Karpas-422 (cell line): ENCODE results near the gene OSMR. TPM values are rescaled to one million over a fixed set of nuclear protein-coding genes. Genes with fewer than 3 reads are reported as not detected.

Experiments
- DNase-seq: peaks from one replicate; pipeline ENCODE4 v3.0.0-alpha.2; 2015
- H2AFZ ChIP-seq: fragments of 200-600 bp; sonication (generic); 2 replicates; pipeline ENCODE4 v1.6.1; 2014; ENCODE audit warnings: antibody characterized with exemption, low read length, mixed read lengths
- H3K27ac ChIP-seq: fragments of 200-600 bp; sonication (generic); 2 replicates; pipeline ENCODE4 v1.5.1; 2014; ENCODE audit warnings: mild to moderate bottlenecking, low read length, moderate library complexity
- H3K27me3 ChIP-seq: fragments of 200-600 bp; sonication (generic); 2 replicates; pipeline ENCODE4 v1.6.1; 2014; ENCODE audit warnings: low read length, mixed read lengths
- H3K36me3 ChIP-seq: fragments of 200-600 bp; sonication (generic); 2 replicates; pipeline ENCODE4 v1.6.1; 2014; ENCODE audit warnings: low read length, mixed read lengths; ENCODE audit not compliant: insufficient read depth
- H3K4me1 ChIP-seq: fragments of 200-600 bp; sonication (generic); 2 replicates; pipeline ENCODE4 v1.6.1; 2014; ENCODE audit warnings: mild to moderate bottlenecking, low read length, mixed read lengths
- H3K4me2 ChIP-seq: fragments of 200-600 bp; sonication (generic); 2 replicates; pipeline ENCODE4 v1.6.1; 2014; ENCODE audit warnings: low read length, low read depth, mild to moderate bottlenecking; ENCODE audit not compliant: poor library complexity, severe bottlenecking
- H3K4me3 ChIP-seq: fragments of 200-600 bp; sonication (generic); 2 replicates; pipeline ENCODE4 v1.5.1; 2014; ENCODE audit warnings: mild to moderate bottlenecking, antibody characterized with exemption, low read length, mixed read lengths
- H3K79me2 ChIP-seq: fragments of 200-600 bp; sonication (generic); 2 replicates; pipeline ENCODE4 v1.6.1; 2014; ENCODE audit warnings: mild to moderate bottlenecking, low read length, mixed read lengths
- H3K9ac ChIP-seq: fragments of 200-600 bp; sonication (generic); 2 replicates; pipeline ENCODE4 v1.6.0; 2014; ENCODE audit warnings: low read length
- H3K9me2 ChIP-seq: fragments of 200-600 bp; sonication (generic), shearing (Covaris generic); replicated peaks from 2 replicates; pipeline ENCODE4 v1.6.0; 2014; ENCODE audit warnings: mild to moderate bottlenecking, low read length, moderate library complexity; ENCODE audit not compliant: insufficient read depth
- H3K9me3 ChIP-seq: fragments of 300-700, 200-600 bp; sonication (generic); 2 replicates; pipeline ENCODE4 v1.6.1; 2014; ENCODE audit warnings: low read length, mixed read lengths
- H4K20me1 ChIP-seq: fragments of 200-600 bp; sonication (generic); 2 replicates; pipeline ENCODE4 v1.6.1; 2014; ENCODE audit warnings: mild to moderate bottlenecking, antibody characterized with exemption, low read length, low read depth; ENCODE audit not compliant: insufficient read depth
- total RNA-seq: library from RNA; depleted of rRNA; stranded (reverse); fragments of >200 nt; shearing (Covaris generic); gene quantifications from 2 replicates; pipeline ENCODE4 v1.2.3, GENCODE V29; 2014; ENCODE audit warnings: low replicate concordance

OSMR gene
- total RNA-seq, 1 experiment from 2014 or later: 0.52 TPM

DNA sequence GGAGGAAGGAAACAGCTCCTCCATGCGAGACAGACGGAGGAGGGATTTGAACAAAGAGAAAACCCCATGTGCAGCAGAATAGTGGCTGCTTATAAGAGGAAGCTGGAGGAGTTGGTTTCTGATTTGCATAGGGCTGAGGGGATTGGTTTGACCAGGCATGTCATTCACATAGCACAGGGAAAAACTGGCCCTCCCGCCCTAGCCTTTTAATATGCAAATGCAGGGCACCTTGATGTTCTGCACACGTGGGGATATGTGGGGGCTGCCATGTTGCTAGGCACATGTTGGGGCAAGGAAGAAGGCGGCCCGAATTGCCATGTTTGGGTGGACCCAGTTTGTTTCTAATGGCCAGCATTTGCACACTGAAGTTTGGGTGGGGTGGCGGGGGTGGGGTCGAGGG lies 42.2 kb downstream of the OSMR start:
- Histone ChIP-seq H3K4me2 (no peak overlapping the region), H4K20me1 (no peaks in the 10 kb centered on the region), H3K4me3 (no peak overlapping the region), H3K27ac (no peak overlapping the region), H3K4me1 (peaks cover 4% of the 10 kb centered on the region; the same call in 1 of the 2 replicates), H3K36me3 (no peaks in the 10 kb centered on the region), H3K79me2 (no peaks in the 10 kb centered on the region), H3K9me3 (no peaks in the 10 kb centered on the region), H2AFZ (no peak overlapping the region), H3K9me2 (no peaks in the 10 kb centered on the region), H3K27me3 (no peaks in the 10 kb centered on the region), H3K9ac (no peak overlapping the region)
- DNase-seq: peak; percentile 69

GRCh38 chr5:38889424-38889823 lies 43.6 kb downstream of the OSMR start:
- no peak overlapping the region for H3K27ac ChIP-seq
- DNase-seq: no peak
- H3K4me2 ChIP-seq: no peak overlapping the region
- no peaks in the 10 kb centered on the region for H3K36me3 ChIP-seq
- no peak overlapping the region for H2AFZ ChIP-seq
- peaks cover 4% of the 10 kb centered on the region; the same call in 1 of the 2 replicates for H3K4me1 ChIP-seq
- H3K9ac ChIP-seq: no peak overlapping the region
- no peaks in the 10 kb centered on the region for H3K27me3 ChIP-seq
- H3K4me3 ChIP-seq: no peak overlapping the region
- H3K9me2 ChIP-seq: no peaks in the 10 kb centered on the region
- no peaks in the 10 kb centered on the region for H3K79me2 ChIP-seq
- H3K9me3 ChIP-seq: no peaks in the 10 kb centered on the region
- no peaks in the 10 kb centered on the region for H4K20me1 ChIP-seq

GRCh38 chr5:38891563-38891962 lies 45.8 kb downstream of the OSMR start:
- H3K36me3 ChIP-seq: no peaks in the 10 kb centered on the region

GRCh38 chr5:38892363-38892762 lies 46.6 kb downstream of the OSMR start:
- no peaks in the 10 kb centered on the region for H3K9me2 ChIP-seq
- DNase-seq: no peak
- H3K4me3 ChIP-seq: no peak overlapping the region

More at GRCh38 chr5:38891563-38891962, 45.8 kb downstream of the OSMR start:
- H3K79me2 ChIP-seq: no peaks in the 10 kb centered on the region
- H3K4me3 ChIP-seq: no peak overlapping the region
- no peak overlapping the region for H3K27ac ChIP-seq
- H3K9me3 ChIP-seq: no peaks in the 10 kb centered on the region
- no peaks in the 10 kb centered on the region for H4K20me1 ChIP-seq
- no peak for DNase-seq
- H3K9me2 ChIP-seq: no peaks in the 10 kb centered on the region
- peaks cover 4% of the 10 kb centered on the region; the same call in 1 of the 2 replicates for H3K4me1 ChIP-seq
- no peak overlapping the region for H3K4me2 ChIP-seq
- no peaks in the 10 kb centered on the region for H3K27me3 ChIP-seq
- H3K9ac ChIP-seq: no peak overlapping the region
- no peak overlapping the region for H2AFZ ChIP-seq

GRCh38 chr5:38896760-38897159 lies 50.9 kb downstream of the OSMR start:
- Histone ChIP-seq H3K9me2 (no peaks in the 10 kb centered on the region), H3K27me3 (no peaks in the 10 kb centered on the region), H3K79me2 (no peaks in the 10 kb centered on the region)

More at GRCh38 chr5:38892363-38892762, 46.6 kb downstream of the OSMR start:
- Histone ChIP-seq H3K27me3 (no peaks in the 10 kb centered on the region), H3K27ac (no peak overlapping the region), H3K9ac (no peak overlapping the region), H3K4me2 (no peak overlapping the region), H4K20me1 (no peaks in the 10 kb centered on the region), H3K36me3 (no peaks in the 10 kb centered on the region), H2AFZ (no peak overlapping the region), H3K79me2 (no peaks in the 10 kb centered on the region), H3K4me1 (peaks cover 4% of the 10 kb centered on the region; the same call in 1 of the 2 replicates), H3K9me3 (no peaks in the 10 kb centered on the region)

DNA sequence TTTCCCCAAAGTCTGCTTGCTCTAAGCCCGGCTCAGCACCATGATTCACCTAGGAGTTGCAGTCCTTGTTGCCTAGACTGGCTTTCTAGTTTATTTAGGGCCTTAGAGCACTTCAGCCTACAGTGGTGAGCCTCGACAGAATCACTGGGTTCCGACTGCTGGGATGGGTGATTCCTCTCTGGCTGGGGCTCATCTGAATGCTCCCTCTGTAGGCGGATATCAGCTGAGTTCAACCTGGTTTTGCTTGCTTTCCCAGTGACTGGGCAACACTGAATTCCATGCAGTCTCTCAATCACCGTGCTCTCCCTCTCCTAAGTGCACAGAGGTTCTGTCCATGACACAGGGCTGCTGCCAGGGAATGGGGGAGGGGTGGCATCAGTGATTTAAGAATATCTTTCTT lies 54.1 kb downstream of the OSMR start:
- Histone ChIP-seq H3K9me2 (no peaks in the 10 kb centered on the region), H3K4me3 (no peak overlapping the region), H3K4me2 (no peak overlapping the region), H2AFZ (no peak overlapping the region), H3K9ac (no peak overlapping the region), H3K36me3 (no peaks in the 10 kb centered on the region), H4K20me1 (no peaks in the 10 kb centered on the region), H3K27ac (no peak overlapping the region), H3K9me3 (no peaks in the 10 kb centered on the region), H3K4me1 (no peaks in the 10 kb centered on the region), H3K79me2 (no peaks in the 10 kb centered on the region), H3K27me3 (no peaks in the 10 kb centered on the region)
- DNase-seq: no peak

More at GRCh38 chr5:38896760-38897159, 50.9 kb downstream of the OSMR start:
- Histone ChIP-seq H3K27ac (no peak overlapping the region), H3K9ac (no peak overlapping the region), H3K4me2 (no peak overlapping the region), H3K4me1 (no peaks in the 10 kb centered on the region), H3K36me3 (no peaks in the 10 kb centered on the region), H3K4me3 (no peak overlapping the region), H3K9me3 (no peaks in the 10 kb centered on the region), H2AFZ (no peak overlapping the region), H4K20me1 (no peaks in the 10 kb centered on the region)
- no peak for DNase-seq

DNA sequence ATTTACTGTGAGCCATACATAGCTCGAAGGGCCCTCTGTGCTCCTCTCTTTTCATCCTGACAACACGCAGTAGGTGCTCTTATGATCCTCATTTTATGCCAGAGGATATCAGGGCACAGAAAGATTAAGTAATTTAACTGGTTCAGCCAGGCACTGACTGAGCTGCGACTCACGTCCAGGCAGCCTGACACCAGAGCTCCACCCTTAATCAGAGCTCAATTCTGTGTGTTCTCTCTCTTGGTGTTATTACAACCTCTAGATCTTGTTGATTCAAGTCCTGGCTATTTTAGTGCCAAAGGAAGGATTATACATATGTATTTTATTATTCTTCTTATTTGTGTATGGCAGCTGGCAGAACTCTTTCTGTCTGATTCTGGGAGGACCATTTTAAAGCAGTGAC lies 59.7 kb downstream of the OSMR start:
- Histone ChIP-seq H3K27ac (no peak overlapping the region), H3K79me2 (no peaks in the 10 kb centered on the region), H3K4me3 (no peak overlapping the region), H3K4me2 (no peak overlapping the region), H3K27me3 (no peaks in the 10 kb centered on the region), H2AFZ (no peak overlapping the region), H3K9me3 (no peaks in the 10 kb centered on the region), H3K9ac (no peak overlapping the region), H4K20me1 (no peaks in the 10 kb centered on the region), H3K36me3 (no peaks in the 10 kb centered on the region), H3K9me2 (no peaks in the 10 kb centered on the region), H3K4me1 (no peaks in the 10 kb centered on the region)
- DNase-seq: no peak

DNA sequence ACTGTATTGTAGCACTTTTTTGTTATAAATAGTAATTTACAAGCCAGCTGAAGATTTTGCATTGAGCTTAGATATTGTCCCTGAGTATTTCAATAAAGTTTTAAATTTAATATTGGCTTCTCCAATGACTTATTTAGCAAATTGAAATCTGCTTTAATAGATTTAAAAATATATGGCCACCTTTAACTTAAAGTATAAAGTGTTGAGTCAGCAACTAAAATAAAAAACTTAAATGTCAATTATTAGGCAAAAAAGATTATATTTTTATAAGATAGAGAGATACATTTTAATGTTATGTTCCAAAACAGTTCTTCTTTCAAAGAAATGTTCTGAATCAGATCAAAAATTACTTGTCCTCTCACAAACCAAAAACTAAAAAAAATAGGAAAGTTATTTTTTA lies 60.7 kb downstream of the OSMR start:
- H3K4me2 ChIP-seq: no peak overlapping the region
- H4K20me1 ChIP-seq: no peaks in the 10 kb centered on the region
- H3K9ac ChIP-seq: no peak overlapping the region
- no peaks in the 10 kb centered on the region for H3K36me3 ChIP-seq
- DNase-seq: no peak
- H3K4me3 ChIP-seq: no peak overlapping the region
- H2AFZ ChIP-seq: no peak overlapping the region
- H3K9me2 ChIP-seq: no peaks in the 10 kb centered on the region
- no peaks in the 10 kb centered on the region for H3K9me3 ChIP-seq
- H3K4me1 ChIP-seq: no peaks in the 10 kb centered on the region
- H3K27me3 ChIP-seq: no peaks in the 10 kb centered on the region
- no peaks in the 10 kb centered on the region for H3K79me2 ChIP-seq
- no peak overlapping the region for H3K27ac ChIP-seq

DNA sequence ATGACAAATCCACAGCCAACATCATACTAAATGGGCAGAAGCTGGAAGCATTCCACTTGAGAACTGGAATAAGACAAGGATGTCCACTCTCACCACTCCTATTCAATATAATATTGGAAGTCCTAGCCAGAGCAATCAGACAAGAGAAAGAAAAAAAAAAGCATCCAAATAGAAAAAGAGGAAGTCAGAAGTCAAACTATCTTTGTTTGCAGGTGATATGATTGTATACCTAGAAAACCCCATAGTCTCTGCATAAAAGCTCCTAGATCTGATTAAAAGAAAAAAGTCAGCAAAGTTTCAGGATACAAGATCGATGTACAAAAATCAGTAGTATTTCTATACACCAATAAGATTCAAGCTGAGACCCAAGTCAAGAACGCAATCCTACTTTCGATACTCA lies 66.1 kb downstream of the OSMR start:
- Histone ChIP-seq H3K9ac (no peak overlapping the region), H3K4me2 (no peak overlapping the region), H3K4me3 (no peak overlapping the region), H3K79me2 (no peaks in the 10 kb centered on the region), H3K4me1 (peaks cover 4% of the 10 kb centered on the region; the same call in 1 of the 2 replicates), H3K27ac (no peak overlapping the region), H3K9me2 (no peaks in the 10 kb centered on the region), H3K36me3 (no peaks in the 10 kb centered on the region), H3K9me3 (no peaks in the 10 kb centered on the region), H2AFZ (no peak overlapping the region), H4K20me1 (no peaks in the 10 kb centered on the region), H3K27me3 (no peaks in the 10 kb centered on the region)
- DNase-seq: no peak
